Sigmoid colon (tissue), 7 donors: ENCODE data around the gene RRP12. TPM values are rescaled to one million over a fixed set of nuclear protein-coding genes. Genes with fewer than 3 reads are reported as not detected.

ENCODE experiments used
- DNase-seq: peaks from one replicate; pipeline ENCODE4 v3.0.0-alpha.2; 2019
- H3K27ac ChIP-seq, 4 donors: fragments of 200-600 bp; sonication (generic); one replicate each; pipeline ENCODE4 v1.5.1; 2016 to 2019; ENCODE audit warnings: mild to moderate bottlenecking in 1 of 4
- H3K27me3 ChIP-seq, 3 donors: fragments of 200-600 bp; sonication (generic); one replicate each; pipeline ENCODE4 v1.5.1; 2019; ENCODE audit warnings: mild to moderate bottlenecking in 1 of 3
- H3K36me3 ChIP-seq, 4 donors: fragments of 200-600 bp; sonication (generic); one replicate each; pipeline ENCODE4 v1.5.1; 2016 to 2019
- H3K4me1 ChIP-seq, 4 donors: fragments of 200-600 bp; sonication (generic); one replicate each; pipeline ENCODE4 v1.5.1; 2017 to 2019
- H3K4me3 ChIP-seq, 4 donors: fragments of 200-600 bp; sonication (generic); one replicate each; pipeline ENCODE4 v1.5.1; 2017 to 2019; ENCODE audit warnings: mild to moderate bottlenecking in 2 of 4, moderate library complexity in 1 of 4
- H3K9me3 ChIP-seq, 4 donors: fragments of 200-600 bp in 3 of 4; sonication (generic) in 3 of 4; one replicate each; pipeline versions ENCODE4 v1.5.1 to v1.6.1; 2013 to 2019
- EP300 ChIP-seq, 4 donors: sonication (generic); formaldehyde crosslinking; IDR thresholded peaks; one replicate each; pipeline ENCODE4 v1.6.1; 2017; ENCODE audit warnings: antibody characterized with exemption in 4 of 4
- POLR2A ChIP-seq, 2 donors: fragments of 450-650 bp; IDR thresholded peaks; one replicate each; pipeline ENCODE4 v1.6.1; 2016; ENCODE audit warnings: antibody characterized with exemption in 2 of 2, mild to moderate bottlenecking in 2 of 2, moderate library complexity in 2 of 2
- POLR2AphosphoS5 ChIP-seq, 4 donors: sonication (generic); formaldehyde crosslinking; IDR thresholded peaks; one replicate each; pipeline ENCODE4 v1.6.1; 2017; ENCODE audit warnings: antibody characterized with exemption in 4 of 4
- whole genome bisulfite sequencing, 2 donors: extraction: QIAGEN DNeasy Blood & Tissue Kit; methylation state at CpG; one replicate each; pipeline ENCODE4 v1.1.7; 2013; 5-methylcytosine and 5-hydroxymethylcytosine counted together
- intact Hi-C: fragments of 100-400 bp; cut with DNase I; formaldehyde crosslinking; loops from one replicate; pipeline ENCODE4 v1.15.1; 2023
- polyA plus RNA-seq, 3 donors: library from polyadenylated mRNA; stranded (reverse); fragments of 200-250 nt; gene quantifications; one replicate each; pipeline ENCODE4 v1.2.3, GENCODE V29; 2013
- total RNA-seq, 4 donors: library from RNA; depleted of rRNA; stranded (reverse); fragments of >200 nt; gene quantifications; one replicate each; pipeline ENCODE4 v1.1.0, GENCODE V29; 2016
- TF ChIP-seq, protein P1 (sequence below), 4 experiments: fragments of 450-650 bp in 3 of 4; fragments of 200-600 bp in 1 of 4; IDR thresholded peaks; one replicate each; pipeline ENCODE4 v1.5.1; 2016 to 2019; ENCODE audit warnings: antibody characterized with exemption in 4 of 4, mild to moderate bottlenecking in 3 of 4, moderate library complexity in 2 of 4
- donor health status: healthy with polysubstance abuse.
- donor health status: Bipolar disorder and iron deficiency.
- donor health status: healthy.

Gene RRP12
- total and polyA plus RNA-seq, 7 donors = 3.2 to 18.8 (median 7.8) TPM

DNA sequence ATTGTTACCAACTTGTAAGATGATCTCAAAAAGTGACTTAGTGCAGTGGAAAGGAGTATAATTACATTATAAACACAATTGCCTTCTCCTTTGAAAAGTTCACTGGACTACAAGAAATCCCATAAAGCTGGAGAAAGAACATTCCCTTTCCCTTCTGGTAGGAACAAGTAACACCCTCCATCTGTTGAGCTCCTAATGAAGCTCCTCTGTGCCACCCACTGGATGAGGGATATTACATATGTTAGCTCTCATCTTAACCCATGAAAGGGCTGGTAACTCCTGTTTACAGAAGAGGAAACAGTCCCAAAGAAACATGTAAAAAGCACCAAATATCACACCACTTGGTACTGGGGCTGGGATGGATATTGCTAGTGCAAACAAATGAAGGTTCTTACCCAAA lies 32.9 kb upstream of the RRP12 start:
- no peaks in the 10 kb centered on the region for H3K4me1 ChIP-seq
- no peaks in the 10 kb centered on the region for H3K27me3 ChIP-seq
- DNase-seq = no peak
- TF ChIP-seq POLR2A (IDR thresholded peaks at IDR 0.05) (no peak), POLR2AphosphoS5 (IDR thresholded peaks at IDR 0.05) (no peak), EP300 (IDR thresholded peaks at IDR 0.05) (no peak)
- TF ChIP-seq, protein P1, sequence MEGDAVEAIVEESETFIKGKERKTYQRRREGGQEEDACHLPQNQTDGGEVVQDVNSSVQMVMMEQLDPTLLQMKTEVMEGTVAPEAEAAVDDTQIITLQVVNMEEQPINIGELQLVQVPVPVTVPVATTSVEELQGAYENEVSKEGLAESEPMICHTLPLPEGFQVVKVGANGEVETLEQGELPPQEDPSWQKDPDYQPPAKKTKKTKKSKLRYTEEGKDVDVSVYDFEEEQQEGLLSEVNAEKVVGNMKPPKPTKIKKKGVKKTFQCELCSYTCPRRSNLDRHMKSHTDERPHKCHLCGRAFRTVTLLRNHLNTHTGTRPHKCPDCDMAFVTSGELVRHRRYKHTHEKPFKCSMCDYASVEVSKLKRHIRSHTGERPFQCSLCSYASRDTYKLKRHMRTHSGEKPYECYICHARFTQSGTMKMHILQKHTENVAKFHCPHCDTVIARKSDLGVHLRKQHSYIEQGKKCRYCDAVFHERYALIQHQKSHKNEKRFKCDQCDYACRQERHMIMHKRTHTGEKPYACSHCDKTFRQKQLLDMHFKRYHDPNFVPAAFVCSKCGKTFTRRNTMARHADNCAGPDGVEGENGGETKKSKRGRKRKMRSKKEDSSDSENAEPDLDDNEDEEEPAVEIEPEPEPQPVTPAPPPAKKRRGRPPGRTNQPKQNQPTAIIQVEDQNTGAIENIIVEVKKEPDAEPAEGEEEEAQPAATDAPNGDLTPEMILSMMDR (IDR thresholded peaks at IDR 0.05) = no peak
- no peaks in the 10 kb centered on the region for H3K9me3 ChIP-seq
- H3K27ac ChIP-seq = no peak overlapping the region
- peaks cover 27 to 89% (median 54%) of the 10 kb centered on the region in 4 donors for H3K36me3 ChIP-seq
- intact Hi-C loops = no loop called here
- no peak overlapping the region for H3K4me3 ChIP-seq

DNA sequence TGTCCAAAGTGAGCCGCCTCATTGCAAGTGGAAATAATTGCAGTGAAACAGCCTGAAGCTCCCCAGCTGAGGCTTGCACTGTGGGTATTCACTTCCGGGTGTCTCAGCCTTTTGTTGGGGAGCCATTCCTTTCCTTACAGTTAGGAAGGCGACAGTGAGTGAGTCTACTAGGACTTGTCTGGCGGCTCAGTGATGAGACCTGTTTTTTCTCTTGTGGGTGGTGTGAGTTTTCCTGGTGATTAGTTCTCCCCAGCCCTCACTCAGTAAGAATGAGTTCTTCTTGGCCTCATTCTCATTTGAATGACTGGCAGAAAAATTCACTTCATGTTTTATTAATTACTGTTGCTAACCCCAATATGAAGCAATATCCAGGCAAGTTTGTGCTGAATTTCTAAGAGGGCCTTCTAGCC lies 27.4 kb upstream of the RRP12 start:
- Histone ChIP-seq H3K27me3 (no peaks in the 10 kb centered on the region), H3K9me3 (no peaks in the 10 kb centered on the region), H3K27ac (peak overlapping the region in 3 of 4 donors; percentile 91 to 93 (median 92)), H3K4me1 (peaks cover 0 to 30% (median 29%) of the 10 kb centered on the region in 4 donors), H3K36me3 (peaks cover 17 to 34% (median 20%) of the 10 kb centered on the region in 4 donors), H3K4me3 (no peak overlapping the region)
- 64 to 67% methylated on average over 4 of the region's 4 CpGs for WGBS, 2 donors
- TF ChIP-seq, protein P1 (IDR thresholded peaks at IDR 0.05) = no peak
- TF ChIP-seq POLR2A (IDR thresholded peaks at IDR 0.05) = no peak
- intact Hi-C loops = loop anchor here (2.0 to 5.0 kb wide), 2 partner anchors 16 to 69 kb away; partner anchors contain the start of genes MMS19 and UBTD1
- no peak for DNase-seq

DNA sequence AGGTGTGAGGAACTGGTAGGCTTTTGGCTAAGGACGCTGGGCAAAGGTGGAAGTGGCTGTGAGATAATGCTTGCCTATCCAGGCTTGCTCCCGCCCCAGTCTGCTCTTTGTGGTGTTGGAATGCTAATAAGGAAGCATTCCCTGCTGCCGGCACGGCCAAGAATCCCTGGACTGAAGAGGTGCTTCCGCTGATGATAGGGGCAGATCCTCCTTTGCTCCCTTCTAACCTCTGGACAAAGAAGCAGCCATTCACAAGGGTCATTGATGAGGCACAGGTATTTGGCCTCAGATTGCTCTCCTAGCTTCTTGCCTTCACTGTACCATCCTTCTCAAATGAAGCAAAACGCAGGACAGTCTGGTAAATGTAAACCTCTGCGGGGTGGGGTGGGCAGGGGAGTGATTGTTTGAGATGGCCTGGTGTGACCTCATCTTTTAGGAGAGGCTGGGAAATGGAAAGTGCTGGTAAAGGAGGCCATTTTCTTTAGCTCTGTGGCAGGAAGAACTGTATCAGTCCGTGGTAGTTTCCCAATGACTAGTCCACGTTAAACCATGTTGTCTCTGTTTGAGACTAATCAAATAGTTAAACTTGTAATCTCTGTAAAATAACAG lies 26.5 kb upstream of the RRP12 start:
- peak overlapping the region; percentile 91 to 93 (median 92) for H3K27ac ChIP-seq
- intact Hi-C loops = loop anchor here (2.0 to 5.0 kb wide), 2 partner anchors 17 to 70 kb away; partner anchors contain the start of genes MMS19 and UBTD1
- no peaks in the 10 kb centered on the region for H3K9me3 ChIP-seq
- peaks cover 0 to 30% (median 29%) of the 10 kb centered on the region in 4 donors for H3K4me1 ChIP-seq
- WGBS, 2 donors = 4 to 39% methylated on average over 9 of the region's 9 CpGs
- TF ChIP-seq EP300 (IDR thresholded peaks at IDR 0.05) (no peak), POLR2A (IDR thresholded peaks at IDR 0.05) (no peak), POLR2AphosphoS5 (IDR thresholded peaks at IDR 0.05) (no peak)
- TF ChIP-seq, protein P1 (IDR thresholded peaks at IDR 0.05) = no peak
- no peak for DNase-seq
- H3K27me3 ChIP-seq = no peaks in the 10 kb centered on the region
- peak overlapping the region; percentile 84 to 96 (median 90) for H3K4me3 ChIP-seq
- peaks cover 15 to 30% (median 17%) of the 10 kb centered on the region in 4 donors for H3K36me3 ChIP-seq

DNA sequence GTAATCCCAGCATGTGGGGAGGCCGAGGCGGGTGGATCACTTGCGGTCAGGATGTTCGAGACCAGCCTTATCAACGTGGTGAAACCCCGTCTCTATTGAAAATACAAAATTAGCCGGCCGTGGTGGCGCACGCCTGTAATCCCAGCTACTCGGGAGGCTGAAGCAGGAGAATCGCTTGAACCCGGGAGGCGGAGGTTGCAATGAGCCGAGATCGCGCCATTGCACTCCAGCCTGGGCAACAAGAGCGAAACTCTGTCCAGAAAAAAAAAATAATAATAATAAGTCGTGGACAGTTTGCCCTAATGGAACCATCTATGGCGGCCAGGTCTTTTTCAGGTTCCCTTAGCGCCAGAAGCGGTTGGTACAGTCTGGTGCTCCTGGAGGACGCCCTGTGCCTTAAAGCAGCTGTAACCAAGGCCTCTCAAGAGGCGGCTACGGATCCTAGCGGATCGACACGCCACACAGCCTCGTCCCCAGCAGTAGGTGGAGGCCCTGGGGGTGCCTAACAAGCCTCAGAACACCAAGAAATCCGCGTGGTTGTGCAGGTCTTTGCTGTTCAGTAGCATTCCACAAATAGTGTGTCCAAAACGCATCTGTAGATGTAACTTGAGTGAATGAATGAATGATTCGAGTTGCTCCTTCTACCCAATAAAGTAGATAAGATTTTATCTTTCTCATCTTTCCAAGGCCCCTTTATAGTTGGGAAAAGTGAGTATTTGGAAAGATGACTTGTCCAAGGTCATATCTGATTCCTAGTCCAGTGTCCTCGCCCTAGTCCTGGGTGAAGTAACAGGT lies 25.8 kb upstream of the RRP12 start:
- intact Hi-C loops = loop anchor here (5.0 kb wide), 1 partner anchor 70 kb away; the partner anchor contains the start of genes MMS19 and UBTD1
- peak overlapping the region; percentile 91 to 93 (median 92) for H3K27ac ChIP-seq
- no peak for TF ChIP-seq EP300 (IDR thresholded peaks at IDR 0.05)
- no peak for TF ChIP-seq POLR2AphosphoS5 (IDR thresholded peaks at IDR 0.05)
- TF ChIP-seq, protein P1 (IDR thresholded peaks at IDR 0.05) = no peak
- TF ChIP-seq POLR2A (IDR thresholded peaks at IDR 0.05) = no peak
- peaks cover 14 to 28% (median 15%) of the 10 kb centered on the region in 4 donors for H3K36me3 ChIP-seq
- H3K9me3 ChIP-seq = no peaks in the 10 kb centered on the region
- DNase-seq = no peak
- H3K4me1 ChIP-seq = peaks cover 0 to 30% (median 29%) of the 10 kb centered on the region in 4 donors
- H3K27me3 ChIP-seq = no peaks in the 10 kb centered on the region
- 9 to 21% methylated on average over 34 of the region's 34 CpGs for WGBS, 2 donors
- peak overlapping the region; percentile 84 to 96 (median 90) for H3K4me3 ChIP-seq
